CD4-positive, alpha-beta T cell (primary cell): ENCODE results near the gene ANKDD1A. TPM values are rescaled to one million over a fixed set of nuclear protein-coding genes. Genes with fewer than 3 reads are reported as not detected.

ENCODE experiments used
- ATAC-seq: fragments of 200-7000 bp; cut with Tn5 transposase; one replicate; pipeline ENCODE4 v1.10.0; 2022; ENCODE audit warnings: mild to moderate bottlenecking; ENCODE audit not compliant: poor library complexity
- CTCF ChIA-PET: fragments of 350-600 bp; sonication (Branson Sonifier 250); formaldehyde crosslinking; loops from one replicate; lab custom pipeline; 2021; ENCODE audit warnings: antibody characterized with exemption, inconsistent platforms; lab: Charles Lee
- POLR2A ChIA-PET: fragments of 350-600 bp; sonication (Branson Sonifier 250); formaldehyde crosslinking; loops from one replicate; lab custom pipeline; 2021; ENCODE audit warnings: antibody characterized with exemption, inconsistent platforms; lab: Charles Lee
- DNase-seq, 14 experiments: peaks; one replicate each; pipeline ENCODE4 v3.0.0-alpha.2; 2013 to 2020; ENCODE audit warnings: mixed read lengths in 2 of 14
- H3K27ac ChIP-seq, 2 donors: one replicate each; pipeline versions ENCODE4 v1.5.1 to v1.7.0; 2013; ENCODE audit warnings: low read length in 2 of 2, low read depth in 1 of 2, mild to moderate bottlenecking in 1 of 2
- H3K27me3 ChIP-seq, 2 experiments: 1 replicate in 1 of 2; 2 replicates in 1 of 2; pipeline versions ENCODE4 v1.6.1 to v1.7.0; 2013; ENCODE audit warnings: low read length in 2 of 2, control low read depth in 1 of 2, mild to moderate bottlenecking in 1 of 2, moderate library complexity in 1 of 2; ENCODE audit not compliant: insufficient read depth in 2 of 2, control insufficient read depth in 1 of 2
- H3K36me3 ChIP-seq: one replicate; pipeline ENCODE4 v1.6.1; 2013; ENCODE audit warnings: low read length, control low read depth; ENCODE audit not compliant: insufficient read depth
- H3K4me1 ChIP-seq: one replicate; pipeline ENCODE4 v1.6.1; 2013; ENCODE audit warnings: low read length, control low read depth; ENCODE audit not compliant: insufficient read depth
- H3K4me3 ChIP-seq: one replicate; pipeline ENCODE4 v1.5.1; 2013; ENCODE audit warnings: mild to moderate bottlenecking, low read length, moderate library complexity
- H3K9me3 ChIP-seq, 2 experiments: 1 replicate in 1 of 2; 2 replicates in 1 of 2; pipeline versions ENCODE4 v1.6.1 to v1.7.0; 2013; ENCODE audit warnings: low read length in 2 of 2, mild to moderate bottlenecking in 2 of 2, control low read depth in 1 of 2, moderate library complexity in 1 of 2; ENCODE audit not compliant: control insufficient read depth in 1 of 2, insufficient read depth in 1 of 2
- H3K27ac Mint-ChIP-seq: one replicate; pipeline ENCODE4 v1.8.0; 2020; ENCODE audit warnings: mixed read lengths
- H3K27me3 Mint-ChIP-seq: one replicate; pipeline ENCODE4 v1.8.0; 2021; ENCODE audit warnings: mixed read lengths
- H3K36me3 Mint-ChIP-seq: one replicate; pipeline ENCODE4 v1.8.0; 2021; ENCODE audit warnings: low read depth, mixed read lengths
- H3K4me1 Mint-ChIP-seq: one replicate; pipeline ENCODE4 v1.8.0; 2021; ENCODE audit warnings: low read depth, mixed read lengths
- H3K4me3 Mint-ChIP-seq: one replicate; pipeline ENCODE4 v1.8.0; 2020; ENCODE audit warnings: mild to moderate bottlenecking, mixed read lengths
- H3K9me3 Mint-ChIP-seq: one replicate; pipeline ENCODE4 v1.8.0; 2020; ENCODE audit warnings: mixed read lengths
- intact Hi-C, 2 experiments: fragments of 100-400 bp; cut with DNase I in 1 of 2; cut with micrococcal nuclease in 1 of 2; formaldehyde crosslinking; loops; one replicate each; pipeline versions ENCODE4 v1.15.1 to v1.9.0; 2023 to 2025; cut with DNase I, micrococcal nuclease
- total RNA-seq, 174 experiments: library from RNA in 2 of 174; stranded (reverse) in 2 of 174; gene quantifications; one replicate each; pipeline ENCODE4 v1.2.3 and lab custom pipeline; 2021 to 2026
- TF ChIP-seq, protein P1 (sequence below): fragments of 200-600 bp; IDR thresholded peaks from one replicate; pipeline ENCODE4 v1.8.0; 2022; ENCODE audit warnings: antibody characterized with exemption, mild to moderate bottlenecking

ANKDD1A gene
- total RNA-seq, 2 experiments from 2014 or later, result 0.95 to 1.9 TPM

- peak overlapping the region; percentile 20 for H3K4me3 Mint-ChIP-seq
- no peak for ATAC-seq
These were observed 8.3 kb upstream of the ANKDD1A start for GRCh38 chr15:64903326-64903950.

DNA sequence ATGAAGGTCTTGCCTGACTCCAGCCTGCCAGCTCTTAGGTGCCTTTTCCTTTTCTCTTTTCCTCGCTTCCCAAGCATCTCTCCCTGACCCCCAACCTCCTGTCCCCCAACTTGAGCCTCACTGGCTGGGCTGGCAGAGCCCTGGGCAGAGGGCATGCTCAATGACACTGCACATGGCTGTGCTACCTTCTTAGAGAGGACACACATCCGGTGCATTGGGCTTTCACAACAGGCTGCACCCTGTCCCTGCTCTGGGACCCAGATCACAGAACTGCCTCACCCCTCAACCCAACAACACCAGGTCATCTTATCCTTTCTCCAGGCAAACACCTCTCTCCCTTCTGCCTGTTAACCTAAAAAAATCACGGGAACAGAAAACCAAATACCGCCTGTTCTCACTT, 7.5 kb upstream of the ANKDD1A start:
- no peaks in the 10 kb centered on the region for H3K9me3 Mint-ChIP-seq
- no peak overlapping the region for H3K4me3 ChIP-seq
- peaks cover 6 to 10% of the 10 kb centered on the region in 2 experiments for H3K9me3 ChIP-seq
- no peaks in the 10 kb centered on the region for H3K36me3 Mint-ChIP-seq
- ChIA-PET POLR2A (interaction anchor here (6.2 kb wide), 1 partner anchor 10 kb away, joined by 59 read pairs; no protein-coding TSS in a partner anchor), CTCF (interaction anchor here (0.6 to 3.7 kb wide), 7 partner anchors 10 to 217 kb away, joined by 3 to 38 read pairs (median 3); no protein-coding TSS in a partner anchor)
- TF ChIP-seq, protein P1, sequence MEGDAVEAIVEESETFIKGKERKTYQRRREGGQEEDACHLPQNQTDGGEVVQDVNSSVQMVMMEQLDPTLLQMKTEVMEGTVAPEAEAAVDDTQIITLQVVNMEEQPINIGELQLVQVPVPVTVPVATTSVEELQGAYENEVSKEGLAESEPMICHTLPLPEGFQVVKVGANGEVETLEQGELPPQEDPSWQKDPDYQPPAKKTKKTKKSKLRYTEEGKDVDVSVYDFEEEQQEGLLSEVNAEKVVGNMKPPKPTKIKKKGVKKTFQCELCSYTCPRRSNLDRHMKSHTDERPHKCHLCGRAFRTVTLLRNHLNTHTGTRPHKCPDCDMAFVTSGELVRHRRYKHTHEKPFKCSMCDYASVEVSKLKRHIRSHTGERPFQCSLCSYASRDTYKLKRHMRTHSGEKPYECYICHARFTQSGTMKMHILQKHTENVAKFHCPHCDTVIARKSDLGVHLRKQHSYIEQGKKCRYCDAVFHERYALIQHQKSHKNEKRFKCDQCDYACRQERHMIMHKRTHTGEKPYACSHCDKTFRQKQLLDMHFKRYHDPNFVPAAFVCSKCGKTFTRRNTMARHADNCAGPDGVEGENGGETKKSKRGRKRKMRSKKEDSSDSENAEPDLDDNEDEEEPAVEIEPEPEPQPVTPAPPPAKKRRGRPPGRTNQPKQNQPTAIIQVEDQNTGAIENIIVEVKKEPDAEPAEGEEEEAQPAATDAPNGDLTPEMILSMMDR, result no peak
- no peak overlapping the region for H3K27ac ChIP-seq
- intact Hi-C loops, result loop anchor here (2.0 to 10.0 kb wide), 3 partner anchors 61 to 739 kb away; partner anchors contain the start of gene PPIB (in 1 of the 2)
- no peak overlapping the region for H3K4me3 Mint-ChIP-seq
- peaks cover 9% of the 10 kb centered on the region for H3K27me3 Mint-ChIP-seq
- no peak for ATAC-seq
- no peak for DNase-seq
- H3K4me1 ChIP-seq, result peaks cover 36% of the 10 kb centered on the region
- no peaks in the 10 kb centered on the region for H3K36me3 ChIP-seq
- peaks cover 46% of the 10 kb centered on the region for H3K4me1 Mint-ChIP-seq
- H3K27me3 ChIP-seq, result no peaks in the 10 kb centered on the region
- no peak overlapping the region for H3K27ac Mint-ChIP-seq

More at GRCh38 chr15:64903326-64903950, 8.3 kb upstream of the ANKDD1A start:
- Histone ChIP-seq H3K27me3 (no peaks in the 10 kb centered on the region), H3K9me3 (peaks cover 6 to 10% of the 10 kb centered on the region in 2 experiments), H3K36me3 (no peaks in the 10 kb centered on the region), H3K27ac (no peak overlapping the region), H3K4me1 (peaks cover 36% of the 10 kb centered on the region), H3K4me3 (no peak overlapping the region)
- H3K27ac Mint-ChIP-seq, result no peak overlapping the region
- CTCF ChIA-PET, result interaction anchor here (0.6 to 3.7 kb wide), 5 partner anchors 10 to 1361 kb away, joined by 3 to 38 read pairs (median 5); no protein-coding TSS in a partner anchor
- POLR2A ChIA-PET, result interaction anchor here (0.7 to 6.2 kb wide), 3 partner anchors 9 to 740 kb away, joined by 3 to 59 read pairs (median 4); no protein-coding TSS in a partner anchor
- no peaks in the 10 kb centered on the region for H3K36me3 Mint-ChIP-seq
- H3K4me1 Mint-ChIP-seq, result peaks cover 46% of the 10 kb centered on the region
- DNase-seq, result no peak
- H3K27me3 Mint-ChIP-seq, result peaks cover 4% of the 10 kb centered on the region
- no peaks in the 10 kb centered on the region for H3K9me3 Mint-ChIP-seq
- TF ChIP-seq, protein P1, result no peak
- intact Hi-C loops, result loop anchor here in 1 of 2 experiments (10.0 kb wide), 1 partner anchor 739 kb away; the partner anchor contains the start of gene PPIB

- H3K9me3 Mint-ChIP-seq, result no peaks in the 10 kb centered on the region
- ATAC-seq (peak; percentile 74), DNase-seq (peak; percentile 63 to 88 (median 74))
- TF ChIP-seq, protein P1, result peak; percentile 94
- Histone ChIP-seq H3K9me3 (peaks cover 6 to 10% of the 10 kb centered on the region in 2 experiments), H3K27me3 (peaks cover 0 to 3% of the 10 kb centered on the region in 2 experiments), H3K27ac (no peak overlapping the region), H3K4me1 (peaks cover 36% of the 10 kb centered on the region), H3K36me3 (no peaks in the 10 kb centered on the region), H3K4me3 (peak overlapping the region; percentile 24)
- peaks cover 46% of the 10 kb centered on the region for H3K4me1 Mint-ChIP-seq
- POLR2A ChIA-PET, result interaction anchor here (0.6 to 6.2 kb wide), 3 partner anchors 11 to 1785 kb away, joined by 3 to 59 read pairs (median 3); no protein-coding TSS in a partner anchor
- CTCF ChIA-PET, result interaction anchor here (0.6 to 3.7 kb wide), 19 partner anchors 10 to 218 kb away, joined by 3 to 38 read pairs (median 5); partner anchors contain the start of gene PLEKHO2
- no peaks in the 10 kb centered on the region for H3K36me3 Mint-ChIP-seq
- H3K27me3 Mint-ChIP-seq, result peaks cover 16% of the 10 kb centered on the region
- intact Hi-C loops, result loop anchor here (1.0 to 10.0 kb wide), 6 partner anchors 48 to 740 kb away; partner anchors contain the start of gene PPIB (in 1 of the 2)
- H3K4me3 Mint-ChIP-seq, result peak overlapping the region; percentile 79
- no peak overlapping the region for H3K27ac Mint-ChIP-seq
These were observed 6.4 kb upstream of the ANKDD1A start for GRCh38 chr15:64905119-64905831.
